A549 (cell line): ENCODE data around the gene MAP1LC3A.

Source experiments
- BHLHE40 ChIP-seq: IDR thresholded peaks from 2 replicates; pipeline ENCODE4 v1.6.1; 2012; ENCODE audit warnings: low read depth, low read length, inconsistent platforms
- CEBPB ChIP-seq, 2 experiments: fragments of >200 bp in 1 of 2; sonication (Bioruptor Twin) in 1 of 2; formaldehyde crosslinking in 1 of 2; IDR thresholded peaks; 2 replicates each; pipeline ENCODE4 v1.6.1; 2012 to 2016
- EP300 ChIP-seq, 2 experiments: fragments of >200 bp; sonication (Bioruptor Twin); formaldehyde crosslinking; IDR thresholded peaks; 2 replicates in 1 of 2; 3 replicates in 1 of 2; pipeline ENCODE4 v1.6.1; 2016 to 2017
- KDM5A ChIP-seq: fragments of 200-600 bp; sonication (generic); IDR thresholded peaks from 2 replicates; pipeline ENCODE4 v1.6.1; 2016; ENCODE audit warnings: antibody characterized with exemption, mild to moderate bottlenecking
- MYC ChIP-seq: IDR thresholded peaks from 2 replicates; pipeline ENCODE4 v1.6.1; 2012; ENCODE audit warnings: mild to moderate bottlenecking, inconsistent platforms, low read length, improper control_type of control experiment, borderline replicate concordance
- NFE2L2 ChIP-seq: fragments of 150-350 bp; conservative IDR thresholded peaks from 2 replicates; pipeline ENCODE4 v1.6.1; 2014; ENCODE audit warnings: low read length
- POLR2A ChIP-seq: IDR thresholded peaks from 2 replicates; pipeline ENCODE4 v1.6.1; 2012; ENCODE audit warnings: mild to moderate bottlenecking, low read length
- RAD21 ChIP-seq, 2 experiments: fragments of >200 bp in 1 of 2; sonication (Bioruptor Twin) in 1 of 2; formaldehyde crosslinking in 1 of 2; IDR thresholded peaks in 1 of 2; conservative IDR thresholded peaks in 1 of 2; 2 replicates in 1 of 2; 3 replicates in 1 of 2; pipeline ENCODE4 v1.6.1; 2012 to 2018; ENCODE audit warnings: inconsistent platforms in 1 of 2
- RFX5 ChIP-seq: fragments of 450-650 bp; IDR thresholded peaks from 2 replicates; pipeline ENCODE4 v1.7.1; 2014; ENCODE audit warnings: antibody characterized with exemption, mild to moderate bottlenecking, moderate library complexity
- TF ChIP-seq, protein P1 (sequence below): fragments of >200 bp; sonication (Bioruptor Twin); formaldehyde crosslinking; IDR thresholded peaks from 3 replicates; pipeline ENCODE4 v1.5.1; 2016
- TF ChIP-seq, protein P2 (sequence below): fragments of 200-600 bp; sonication (generic); IDR thresholded peaks from 2 replicates; pipeline ENCODE4 v1.6.1; 2016; ENCODE audit warnings: antibody characterized with exemption, mild to moderate bottlenecking, moderate library complexity
- TF ChIP-seq, protein P3 (sequence below): fragments of >200 bp; sonication (Bioruptor Twin); formaldehyde crosslinking; IDR thresholded peaks from 3 replicates; pipeline ENCODE4 v1.6.1; 2016

DNA sequence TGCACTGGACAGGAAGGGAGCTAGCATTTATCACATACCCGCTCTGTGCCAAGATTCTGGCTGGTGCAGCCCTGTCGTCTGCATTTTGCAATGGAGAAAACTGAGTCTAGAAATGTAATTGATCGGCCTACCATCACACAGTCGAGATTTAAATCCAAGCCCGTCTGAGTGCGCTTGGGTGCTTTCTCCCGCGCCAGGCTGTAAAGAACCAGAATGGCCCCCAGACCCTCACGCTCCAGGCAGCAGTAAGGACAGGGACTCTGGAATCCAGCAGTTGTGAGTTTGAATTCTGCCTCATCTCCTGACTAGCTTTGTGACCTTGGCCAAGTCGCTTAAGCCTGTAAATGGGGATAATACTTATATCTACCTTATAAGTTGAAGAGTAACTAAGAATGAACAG, 31.5 kb upstream of the MAP1LC3A start:
- TF ChIP-seq, protein P1, sequence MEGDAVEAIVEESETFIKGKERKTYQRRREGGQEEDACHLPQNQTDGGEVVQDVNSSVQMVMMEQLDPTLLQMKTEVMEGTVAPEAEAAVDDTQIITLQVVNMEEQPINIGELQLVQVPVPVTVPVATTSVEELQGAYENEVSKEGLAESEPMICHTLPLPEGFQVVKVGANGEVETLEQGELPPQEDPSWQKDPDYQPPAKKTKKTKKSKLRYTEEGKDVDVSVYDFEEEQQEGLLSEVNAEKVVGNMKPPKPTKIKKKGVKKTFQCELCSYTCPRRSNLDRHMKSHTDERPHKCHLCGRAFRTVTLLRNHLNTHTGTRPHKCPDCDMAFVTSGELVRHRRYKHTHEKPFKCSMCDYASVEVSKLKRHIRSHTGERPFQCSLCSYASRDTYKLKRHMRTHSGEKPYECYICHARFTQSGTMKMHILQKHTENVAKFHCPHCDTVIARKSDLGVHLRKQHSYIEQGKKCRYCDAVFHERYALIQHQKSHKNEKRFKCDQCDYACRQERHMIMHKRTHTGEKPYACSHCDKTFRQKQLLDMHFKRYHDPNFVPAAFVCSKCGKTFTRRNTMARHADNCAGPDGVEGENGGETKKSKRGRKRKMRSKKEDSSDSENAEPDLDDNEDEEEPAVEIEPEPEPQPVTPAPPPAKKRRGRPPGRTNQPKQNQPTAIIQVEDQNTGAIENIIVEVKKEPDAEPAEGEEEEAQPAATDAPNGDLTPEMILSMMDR = no peak
- TF ChIP-seq POLR2A (no peak), EP300 (IDR thresholded peaks at IDR 0.05) (no peak), RAD21 (conservative IDR thresholded peaks at IDR 0.05 in 1 of 2, IDR thresholded peaks at IDR 0.05 in 1 of 2) (no peak), CEBPB (IDR thresholded peaks at IDR 0.05) (no peak), NFE2L2 (no peak), RFX5 (no peak), KDM5A (no peak), BHLHE40 (no peak), MYC (no peak)
- TF ChIP-seq, protein P2, sequence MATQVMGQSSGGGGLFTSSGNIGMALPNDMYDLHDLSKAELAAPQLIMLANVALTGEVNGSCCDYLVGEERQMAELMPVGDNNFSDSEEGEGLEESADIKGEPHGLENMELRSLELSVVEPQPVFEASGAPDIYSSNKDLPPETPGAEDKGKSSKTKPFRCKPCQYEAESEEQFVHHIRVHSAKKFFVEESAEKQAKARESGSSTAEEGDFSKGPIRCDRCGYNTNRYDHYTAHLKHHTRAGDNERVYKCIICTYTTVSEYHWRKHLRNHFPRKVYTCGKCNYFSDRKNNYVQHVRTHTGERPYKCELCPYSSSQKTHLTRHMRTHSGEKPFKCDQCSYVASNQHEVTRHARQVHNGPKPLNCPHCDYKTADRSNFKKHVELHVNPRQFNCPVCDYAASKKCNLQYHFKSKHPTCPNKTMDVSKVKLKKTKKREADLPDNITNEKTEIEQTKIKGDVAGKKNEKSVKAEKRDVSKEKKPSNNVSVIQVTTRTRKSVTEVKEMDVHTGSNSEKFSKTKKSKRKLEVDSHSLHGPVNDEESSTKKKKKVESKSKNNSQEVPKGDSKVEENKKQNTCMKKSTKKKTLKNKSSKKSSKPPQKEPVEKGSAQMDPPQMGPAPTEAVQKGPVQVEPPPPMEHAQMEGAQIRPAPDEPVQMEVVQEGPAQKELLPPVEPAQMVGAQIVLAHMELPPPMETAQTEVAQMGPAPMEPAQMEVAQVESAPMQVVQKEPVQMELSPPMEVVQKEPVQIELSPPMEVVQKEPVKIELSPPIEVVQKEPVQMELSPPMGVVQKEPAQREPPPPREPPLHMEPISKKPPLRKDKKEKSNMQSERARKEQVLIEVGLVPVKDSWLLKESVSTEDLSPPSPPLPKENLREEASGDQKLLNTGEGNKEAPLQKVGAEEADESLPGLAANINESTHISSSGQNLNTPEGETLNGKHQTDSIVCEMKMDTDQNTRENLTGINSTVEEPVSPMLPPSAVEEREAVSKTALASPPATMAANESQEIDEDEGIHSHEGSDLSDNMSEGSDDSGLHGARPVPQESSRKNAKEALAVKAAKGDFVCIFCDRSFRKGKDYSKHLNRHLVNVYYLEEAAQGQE = no peak
- TF ChIP-seq, protein P3, sequence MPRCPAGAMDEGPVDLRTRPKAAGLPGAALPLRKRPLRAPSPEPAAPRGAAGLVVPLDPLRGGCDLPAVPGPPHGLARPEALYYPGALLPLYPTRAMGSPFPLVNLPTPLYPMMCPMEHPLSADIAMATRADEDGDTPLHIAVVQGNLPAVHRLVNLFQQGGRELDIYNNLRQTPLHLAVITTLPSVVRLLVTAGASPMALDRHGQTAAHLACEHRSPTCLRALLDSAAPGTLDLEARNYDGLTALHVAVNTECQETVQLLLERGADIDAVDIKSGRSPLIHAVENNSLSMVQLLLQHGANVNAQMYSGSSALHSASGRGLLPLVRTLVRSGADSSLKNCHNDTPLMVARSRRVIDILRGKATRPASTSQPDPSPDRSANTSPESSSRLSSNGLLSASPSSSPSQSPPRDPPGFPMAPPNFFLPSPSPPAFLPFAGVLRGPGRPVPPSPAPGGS = no peak
